Tongue (tissue), 2 donors: ENCODE results near the gene VAV3. TPM values are rescaled to one million over a fixed set of nuclear protein-coding genes. Genes with fewer than 3 reads are reported as not detected.
A peak's percentile ranks its signal among the peaks of the same experiment; 100 is the strongest.
"Not testable (repeated sequence)": the region's sequence is repeated elsewhere in the genome, so short reads cannot be mapped to it uniquely, and the experiment has no call there.

Experiments
- DNase-seq: peaks from one replicate; pipeline ENCODE4 v3.0.0-alpha.2; 2015
- total RNA-seq: library from RNA; depleted of rRNA; stranded (reverse); fragments of >200 nt; gene quantifications from one replicate; pipeline ENCODE4 v1.2.3, GENCODE V29; 2014

Gene VAV3
- total RNA-seq, 1 donor from 2014 or later, result 39.8 TPM

DNA sequence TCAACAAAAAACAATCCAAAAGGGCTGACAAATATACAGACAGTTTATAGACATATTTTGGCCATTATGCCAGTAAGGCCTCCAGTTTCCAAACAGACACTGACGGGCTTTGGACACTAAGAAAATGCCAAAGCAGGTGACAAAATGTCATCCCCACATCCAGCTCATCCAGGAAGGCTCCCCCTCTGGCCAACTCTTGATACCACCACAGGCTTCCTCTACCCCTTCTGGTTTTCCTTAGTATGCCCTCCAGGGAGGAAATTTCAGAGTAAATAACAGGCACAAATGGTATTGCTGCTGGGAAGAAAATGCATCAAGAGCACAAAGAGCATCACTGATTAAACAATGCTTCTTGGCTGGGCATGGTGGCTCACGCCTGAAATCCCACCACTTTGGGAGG lies 225.3 kb downstream of the VAV3 start:
- DNase-seq, result peak; percentile 7

DNA sequence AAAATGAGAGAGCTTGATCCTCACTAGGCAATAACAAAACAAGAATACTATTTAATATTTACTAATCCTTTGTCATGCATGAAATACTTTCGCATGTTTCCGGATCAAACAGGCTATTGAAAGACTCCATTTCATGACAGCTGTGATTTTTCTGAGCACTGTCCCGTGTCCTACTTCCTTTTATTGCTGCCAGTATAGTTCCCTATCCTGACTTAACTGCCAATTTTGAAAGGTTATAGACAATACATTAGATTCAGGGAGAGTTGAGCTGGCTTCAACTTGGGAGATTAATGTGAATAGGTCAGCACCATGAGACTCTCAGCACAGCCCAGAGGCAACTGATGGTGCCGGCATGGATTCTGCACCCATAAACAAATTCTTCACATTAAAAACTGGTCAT lies 225.8 kb downstream of the VAV3 start:
- DNase-seq, result peak; percentile 63

DNA sequence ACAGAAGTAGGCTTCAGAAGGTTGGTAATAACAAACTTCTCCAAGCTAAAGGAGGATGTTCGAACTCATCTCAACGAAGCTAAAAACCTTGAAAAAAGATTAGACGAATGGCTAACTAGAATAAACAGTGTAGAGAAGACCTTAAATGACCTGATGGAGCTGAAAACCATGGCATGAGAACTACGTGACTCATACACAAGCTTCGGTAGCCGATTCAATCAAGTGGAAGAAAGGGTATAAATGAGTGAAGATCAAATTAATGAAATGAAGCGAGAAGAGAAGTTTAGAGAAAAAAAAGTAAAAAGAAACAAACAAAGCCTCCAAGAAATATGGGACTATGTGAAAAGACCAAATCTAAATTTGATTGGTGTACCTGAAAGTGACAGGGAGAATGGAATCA lies 231.6 kb downstream of the VAV3 start:
- DNase-seq, result not testable (repeated sequence)

DNA sequence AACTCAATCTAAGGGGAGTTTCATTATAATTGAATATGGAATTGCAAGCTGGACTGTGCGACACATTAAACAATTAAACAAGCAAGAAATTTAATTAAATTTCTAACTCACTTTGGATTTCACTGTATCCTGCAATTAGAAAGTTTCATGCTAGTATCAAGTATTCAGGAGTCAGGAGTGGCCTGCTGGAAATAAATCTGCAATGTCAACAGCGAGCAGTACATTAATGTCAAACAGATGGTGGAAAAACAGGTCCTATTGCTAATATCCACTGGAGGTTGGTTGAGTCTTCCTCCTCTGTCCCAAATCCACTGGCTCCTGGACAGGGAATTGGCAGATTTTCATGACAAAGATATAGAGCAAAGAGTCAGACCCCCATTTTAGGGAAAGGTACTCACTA lies 237.1 kb downstream of the VAV3 start:
- no peak for DNase-seq

DNA sequence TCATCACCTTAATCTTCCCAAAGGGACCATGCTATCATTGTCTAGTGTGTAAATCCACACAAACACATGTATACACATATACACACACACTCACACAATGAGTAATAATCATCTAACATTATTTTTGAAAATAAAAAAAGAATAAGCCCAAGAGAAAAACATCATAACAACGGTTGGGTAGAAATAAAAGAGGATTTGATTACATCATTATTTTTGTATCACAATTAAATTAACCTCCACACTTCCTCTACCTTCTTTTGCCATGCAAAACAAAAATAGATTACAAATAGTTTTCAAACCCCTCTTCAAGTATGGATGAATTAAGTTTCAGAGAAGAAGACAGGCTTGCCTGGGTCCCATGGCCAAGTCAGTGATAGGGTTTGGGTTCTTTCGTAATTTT lies 238.1 kb downstream of the VAV3 start:
- DNase-seq, result no peak

DNA sequence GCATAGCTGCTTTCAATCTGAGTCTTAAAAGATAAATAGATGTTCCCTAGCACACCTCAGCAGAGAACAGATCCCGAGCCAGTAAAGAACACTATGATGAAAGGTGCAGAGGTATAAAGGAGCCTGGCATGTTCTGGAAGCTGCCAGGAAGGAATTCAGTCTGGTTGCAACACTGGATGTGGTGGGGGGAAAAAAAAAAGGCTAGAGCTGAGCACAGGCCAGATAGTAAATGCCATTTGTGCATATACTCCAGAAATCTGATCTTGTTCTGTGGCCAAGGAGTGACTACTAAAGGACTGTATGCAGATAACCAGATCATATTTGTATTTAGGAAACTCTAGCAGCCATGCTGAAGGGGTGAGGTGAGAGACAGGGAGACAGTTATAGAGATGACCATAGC lies 240.3 kb downstream of the VAV3 start:
- DNase-seq, result no peak

DNA sequence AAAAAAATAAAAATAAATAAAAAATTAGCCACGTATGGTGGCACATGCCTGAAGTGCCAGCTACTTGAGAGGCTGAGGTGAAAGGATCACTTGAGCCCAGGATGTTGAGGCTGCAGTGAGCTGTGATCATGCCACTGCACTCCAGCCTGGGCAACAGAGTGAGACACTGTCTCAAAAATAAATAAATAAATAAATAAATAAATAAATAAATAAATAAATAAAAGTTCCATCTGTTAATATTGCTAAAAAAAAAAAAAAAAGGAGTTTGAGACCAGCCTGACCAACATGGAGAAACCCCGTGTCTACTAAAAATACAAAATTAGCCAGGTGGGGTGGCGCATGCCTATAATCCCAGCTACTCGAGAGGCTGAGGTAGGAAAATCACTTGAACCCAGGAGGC lies 244.8 kb downstream of the VAV3 start:
- not testable (repeated sequence) for DNase-seq

DNA sequence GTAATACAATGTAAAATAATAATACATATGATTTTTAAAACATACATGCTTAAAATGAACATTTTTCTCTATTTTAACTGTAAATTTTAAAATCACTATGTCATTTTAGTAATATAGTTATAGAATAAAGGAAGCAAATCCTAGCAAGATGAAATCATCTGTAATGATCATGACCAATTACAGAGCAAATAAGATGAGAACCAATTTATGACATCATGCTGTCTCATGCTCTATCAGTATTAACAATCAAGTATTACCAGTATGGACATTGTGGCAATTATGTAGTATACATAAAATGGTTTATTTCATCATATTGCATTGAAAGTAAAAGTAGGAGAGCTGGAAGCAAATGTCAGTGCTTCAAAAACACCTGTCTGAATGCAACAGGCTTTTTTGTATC lies 255.0 kb downstream of the VAV3 start:
- DNase-seq, result no peak

DNA sequence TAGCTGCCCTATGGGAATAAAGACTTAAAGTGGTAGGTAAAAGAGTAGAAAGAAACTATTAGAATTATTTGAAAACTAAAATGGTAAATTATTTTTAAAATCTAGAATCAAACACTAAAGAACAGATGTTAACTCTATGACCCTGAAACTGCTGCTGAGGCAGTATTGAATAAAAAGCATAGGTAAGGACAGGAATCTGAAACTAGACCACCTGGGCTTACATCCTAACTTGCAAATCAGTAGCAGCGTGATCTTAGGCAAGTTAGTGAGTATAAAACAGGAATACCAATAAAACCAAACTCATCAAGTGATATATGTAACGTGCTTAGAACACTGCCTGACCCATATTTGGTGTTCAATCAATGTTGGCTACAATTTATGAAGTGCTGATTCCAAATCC lies 257.9 kb downstream of the VAV3 start:
- DNase-seq, result no peak

DNA sequence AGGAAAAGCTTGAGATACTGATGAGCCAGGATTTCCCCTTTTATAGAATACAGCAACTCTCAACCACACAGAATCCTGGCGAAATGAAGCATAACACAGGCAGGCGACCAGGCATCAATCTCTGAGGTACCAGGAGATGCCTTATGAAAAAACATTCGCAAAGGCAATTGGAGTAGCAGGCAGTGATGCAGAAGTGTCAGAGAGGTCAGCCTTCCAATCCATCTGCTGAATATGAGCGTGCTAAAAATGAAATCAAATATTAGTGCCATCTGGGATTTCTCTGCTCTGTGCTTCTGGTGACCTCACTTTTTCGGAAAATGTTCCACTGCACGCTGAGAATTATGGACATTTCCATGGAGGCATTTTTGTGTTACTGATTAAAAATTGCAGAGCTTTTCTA lies 258.8 kb downstream of the VAV3 start:
- no peak for DNase-seq

DNA sequence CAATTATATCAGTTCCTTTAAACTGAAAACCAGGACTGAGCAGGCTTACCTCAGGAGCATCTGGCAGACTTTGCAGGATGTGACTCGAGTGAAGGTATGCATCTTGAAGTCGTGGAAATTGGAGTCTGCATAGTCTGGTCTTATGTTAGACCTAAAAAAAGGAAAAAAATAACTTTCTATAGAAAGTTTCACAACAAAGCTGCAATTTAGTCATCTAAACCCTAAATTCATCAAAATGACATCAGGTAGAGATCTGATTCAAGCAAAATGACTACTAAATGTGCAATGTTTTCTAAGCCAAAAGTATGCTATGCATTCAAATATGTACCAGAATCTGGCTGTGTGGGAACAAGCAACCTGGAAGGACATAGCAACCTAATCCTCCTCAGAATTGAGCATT lies 260.1 kb downstream of the VAV3 start:
- no peak for DNase-seq

DNA sequence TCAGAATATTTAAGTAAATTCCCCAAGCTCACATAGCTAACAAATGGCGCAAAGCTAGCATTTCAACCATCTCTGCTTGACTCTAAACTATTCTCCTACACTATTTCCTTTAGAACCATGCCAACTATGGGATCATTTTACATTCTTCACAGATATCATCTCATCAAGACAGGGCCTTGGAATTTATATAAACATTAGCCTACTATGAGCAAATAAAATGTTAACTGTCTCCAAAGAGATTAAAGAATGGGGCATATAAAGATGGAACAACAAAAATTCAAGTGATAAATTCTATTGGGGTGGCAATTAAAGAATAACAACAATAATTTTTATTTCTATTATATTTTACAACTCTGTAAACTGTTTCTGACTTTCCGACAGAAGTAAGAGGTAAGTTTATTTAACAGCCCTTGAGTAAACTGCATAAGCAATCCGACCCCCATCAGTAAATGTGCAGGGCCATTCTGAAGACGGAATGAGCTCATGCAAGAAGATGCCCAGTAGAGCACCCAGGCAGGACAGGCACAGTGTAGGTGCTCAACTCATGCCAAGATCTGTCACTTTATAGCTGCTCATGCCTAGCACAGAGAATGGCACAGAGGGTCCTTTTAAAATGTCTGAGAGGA lies 261.9 kb downstream of the VAV3 start:
- DNase-seq, result peak; percentile 11

DNA sequence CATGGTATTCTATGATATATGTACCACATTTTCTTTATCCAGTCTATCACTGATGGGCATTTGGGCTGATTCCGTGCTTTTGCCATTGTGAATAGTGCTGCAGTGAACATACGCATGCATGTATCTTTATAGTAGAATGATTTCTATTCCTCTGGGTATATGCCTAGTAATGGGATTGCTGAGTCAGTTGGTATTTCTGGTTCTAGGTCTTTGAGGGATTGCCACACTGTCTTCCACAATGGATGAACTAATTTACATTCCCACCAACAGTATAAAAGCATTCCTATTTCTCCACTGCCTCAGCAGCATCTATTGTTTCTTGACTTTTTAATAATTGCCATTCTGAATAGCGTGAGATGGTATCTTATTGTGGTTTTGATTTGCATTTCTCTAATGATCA lies 264.3 kb downstream of the VAV3 start:
- not testable (repeated sequence) for DNase-seq

DNA sequence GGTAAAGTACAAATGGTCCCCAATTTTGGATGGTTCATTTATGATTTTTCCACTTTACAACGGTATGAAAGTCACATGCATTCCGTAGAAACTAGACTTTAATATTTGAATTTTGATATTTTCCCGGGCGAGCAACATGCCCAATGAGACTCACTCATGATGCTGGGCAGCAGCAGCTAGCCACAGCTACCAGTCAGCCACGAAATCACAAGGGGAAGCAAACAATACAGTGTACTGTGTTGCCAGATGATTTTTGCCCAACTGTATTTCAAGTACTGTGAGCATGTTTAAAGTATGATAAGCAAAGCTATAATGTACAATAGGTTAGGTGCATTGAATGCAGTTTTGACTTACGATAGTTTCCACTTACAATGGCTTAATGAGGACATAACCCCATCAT lies 266.8 kb downstream of the VAV3 start:
- no peak for DNase-seq

DNA sequence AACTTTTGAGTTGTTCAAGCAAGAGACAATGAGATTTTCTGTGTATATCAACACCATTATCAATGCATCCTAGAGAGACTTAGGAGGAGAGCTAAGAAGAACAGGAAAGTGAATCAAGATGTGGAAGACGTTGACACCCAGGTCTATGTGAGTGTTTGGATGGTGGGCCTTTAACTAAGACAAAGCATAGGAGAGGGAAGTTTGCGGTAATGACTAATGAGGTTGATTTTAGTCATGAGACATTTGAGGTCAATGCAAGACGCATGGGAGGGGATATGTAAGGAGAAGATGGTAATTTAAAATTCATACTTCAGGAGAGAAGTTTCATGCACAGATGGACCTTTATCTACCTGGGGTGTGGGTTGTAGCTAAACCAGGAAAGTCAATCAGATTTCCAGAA lies 269.6 kb downstream of the VAV3 start:
- DNase-seq, result no peak

DNA sequence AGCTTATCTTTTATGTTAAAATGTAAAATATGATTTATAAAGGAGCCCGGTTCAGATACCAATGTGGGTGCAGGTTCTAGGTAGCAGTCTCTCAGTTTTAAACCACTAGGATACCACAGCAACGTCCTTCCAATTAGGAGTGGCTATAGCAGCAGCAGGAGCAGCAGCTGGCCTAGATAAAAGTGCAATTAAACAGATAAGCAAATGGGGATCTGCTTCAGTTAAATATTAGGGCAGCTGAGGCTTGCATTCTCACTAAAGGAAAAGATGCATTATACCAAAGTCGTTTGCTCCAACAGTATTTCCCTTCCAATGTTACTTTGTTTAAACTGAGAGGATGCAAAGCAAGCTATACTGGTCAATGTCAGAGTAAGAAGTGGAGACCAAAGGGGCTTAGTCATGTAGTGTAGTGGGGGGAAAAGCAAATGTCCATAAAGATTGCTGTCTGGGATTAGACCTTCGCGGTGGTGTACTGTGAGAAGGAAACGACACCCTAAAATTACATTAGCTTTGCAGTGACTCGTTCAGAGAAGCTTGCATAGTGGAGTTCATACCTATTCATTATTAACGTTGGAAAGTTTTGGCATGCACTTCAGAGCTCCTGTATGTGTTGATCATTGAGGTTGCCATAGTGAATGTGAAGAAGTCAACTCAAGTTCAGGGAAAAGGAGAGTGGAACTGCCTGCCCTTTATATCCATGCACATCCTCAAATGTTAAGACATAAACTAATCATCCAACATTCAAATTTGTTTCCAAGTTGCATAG lies 272.2 kb downstream of the VAV3 start:
- no peak for DNase-seq

DNA sequence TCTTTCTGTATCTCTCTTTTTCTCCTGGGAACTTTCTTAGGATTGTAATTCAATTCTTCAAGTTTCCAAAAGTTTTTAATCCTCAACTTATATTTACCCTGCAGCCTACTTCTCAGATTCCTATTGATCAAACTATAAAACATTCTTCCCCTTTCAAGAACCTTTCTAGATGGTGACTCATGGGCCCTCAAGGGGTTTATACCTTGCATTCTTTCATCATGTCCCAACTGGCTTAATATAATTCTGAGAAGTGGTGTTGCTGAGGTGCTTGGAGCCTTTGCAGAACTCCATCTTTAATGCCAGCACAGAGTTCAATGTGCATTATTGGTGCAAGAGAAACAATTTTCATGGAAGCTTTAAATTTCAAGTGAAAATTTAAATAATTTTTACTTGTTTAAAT lies 273.4 kb downstream of the VAV3 start:
- no peak for DNase-seq

DNA sequence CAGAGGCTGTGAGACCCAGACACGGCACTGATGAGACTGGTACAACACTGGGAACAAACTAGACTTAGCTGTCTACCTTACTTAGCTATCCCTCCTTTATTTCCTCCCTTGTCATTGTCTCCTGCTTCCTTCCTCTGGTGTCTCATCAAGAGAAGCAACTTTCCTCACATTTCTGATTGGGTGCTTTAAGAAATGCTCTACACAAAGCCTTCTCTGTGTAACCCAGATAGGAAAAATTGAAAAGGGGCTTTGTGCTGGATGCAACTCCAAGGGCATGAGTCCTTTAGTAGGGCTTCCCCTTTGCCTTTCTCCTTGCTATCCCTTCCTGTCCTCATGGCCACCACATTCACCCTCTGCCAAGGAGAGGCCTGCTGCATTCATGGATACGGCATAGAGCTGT lies 274.5 kb downstream of the VAV3 start:
- no peak for DNase-seq

DNA sequence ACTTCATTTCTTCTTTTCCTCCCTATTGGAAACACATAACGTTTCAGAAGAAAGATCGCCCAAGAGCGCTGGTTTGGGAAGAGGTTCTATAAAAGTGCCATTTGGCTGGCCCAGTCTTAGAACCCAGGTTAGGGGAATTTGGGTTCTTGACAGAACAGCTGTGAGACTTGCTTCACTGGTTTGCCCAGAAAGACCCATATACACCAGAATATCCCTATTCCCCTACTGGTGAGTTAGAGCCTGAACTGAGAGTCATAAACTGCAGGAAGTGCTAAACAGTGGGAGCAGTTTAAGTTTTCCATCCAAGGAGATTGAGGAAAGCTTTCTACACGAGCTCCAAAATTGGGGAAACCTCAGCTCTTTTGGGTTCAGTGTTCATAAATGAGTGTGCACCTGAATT lies 275.2 kb downstream of the VAV3 start:
- DNase-seq, result no peak

DNA sequence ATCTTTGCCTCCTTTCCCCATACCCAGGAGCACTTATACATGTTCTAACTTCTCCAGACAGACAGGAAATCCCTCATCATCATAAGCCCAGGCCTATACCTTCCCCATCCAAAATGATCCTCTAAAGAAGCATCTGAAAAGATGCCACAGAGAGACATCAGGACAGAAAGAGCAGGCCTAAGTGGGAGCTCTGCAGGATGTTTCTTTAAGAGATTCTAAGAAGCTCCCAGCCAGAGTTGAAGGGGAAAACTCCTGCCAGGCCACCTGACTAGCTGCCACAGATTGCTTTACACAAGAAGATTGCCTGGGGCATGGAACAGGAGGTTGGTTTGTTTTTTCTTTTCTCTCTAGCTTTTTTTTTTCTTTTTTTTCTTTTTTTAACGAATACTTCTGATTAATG lies 275.8 kb downstream of the VAV3 start:
- peak; percentile 32 for DNase-seq

DNA sequence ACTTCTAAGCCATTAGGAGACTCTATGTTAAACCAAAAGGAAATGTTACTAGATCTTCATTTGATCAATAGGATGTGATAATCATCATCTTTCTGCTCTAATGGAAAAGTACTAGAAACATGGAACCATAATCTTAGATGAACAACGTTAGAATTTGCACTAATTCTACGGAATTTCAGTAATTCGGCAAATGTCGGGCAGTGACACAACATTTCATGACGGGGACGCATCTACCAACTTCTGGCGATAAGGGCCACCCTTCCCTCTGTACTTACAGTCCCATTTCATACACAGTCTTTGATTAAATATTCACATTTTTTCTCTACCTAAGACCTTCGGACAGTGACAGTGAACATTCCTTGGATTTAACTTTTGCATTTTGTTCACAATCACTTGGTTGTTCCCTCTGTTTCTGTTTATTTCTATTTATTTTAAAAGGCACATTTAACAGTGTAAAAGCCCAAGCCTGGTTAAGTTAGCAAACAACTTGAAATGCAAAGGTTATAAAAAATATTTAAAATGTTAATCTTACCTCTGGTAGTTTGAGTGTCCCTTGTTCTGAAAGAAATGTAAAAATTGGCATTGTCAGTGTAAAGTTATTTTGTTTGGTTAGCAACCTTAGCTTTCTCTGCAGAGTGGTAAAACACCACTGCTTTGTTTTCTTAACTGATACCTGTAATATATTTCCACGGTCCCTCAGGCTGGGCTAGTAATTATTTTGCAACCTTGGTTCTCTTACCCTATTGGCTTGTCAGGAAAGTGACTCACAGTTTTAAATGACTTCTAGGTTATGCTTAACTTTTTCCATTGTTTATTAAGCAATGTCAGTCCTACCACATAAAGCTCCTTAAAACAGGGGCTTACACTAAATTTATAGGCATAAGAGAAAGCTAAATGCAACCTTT lies 276.9 kb downstream of the VAV3 start:
- no peak for DNase-seq

DNA sequence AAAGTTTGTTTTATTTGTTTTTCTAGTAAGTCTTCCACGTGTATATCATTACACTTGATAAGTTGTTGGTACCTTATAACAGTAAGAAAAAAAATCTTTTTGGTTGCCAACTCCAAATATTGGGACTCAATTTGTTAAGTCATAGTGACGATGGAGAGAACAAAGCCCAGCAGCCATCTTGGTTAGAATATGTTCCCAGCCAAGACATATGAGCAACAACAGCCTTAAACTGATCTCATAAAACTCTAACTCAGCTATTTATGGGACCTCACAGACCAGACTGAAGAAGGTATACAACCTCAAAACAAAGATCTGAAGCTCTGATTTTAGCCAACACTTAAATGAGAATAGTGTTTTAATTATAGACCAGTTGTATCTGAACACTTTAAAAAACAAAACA lies 281.3 kb downstream of the VAV3 start:
- DNase-seq, result no peak

DNA sequence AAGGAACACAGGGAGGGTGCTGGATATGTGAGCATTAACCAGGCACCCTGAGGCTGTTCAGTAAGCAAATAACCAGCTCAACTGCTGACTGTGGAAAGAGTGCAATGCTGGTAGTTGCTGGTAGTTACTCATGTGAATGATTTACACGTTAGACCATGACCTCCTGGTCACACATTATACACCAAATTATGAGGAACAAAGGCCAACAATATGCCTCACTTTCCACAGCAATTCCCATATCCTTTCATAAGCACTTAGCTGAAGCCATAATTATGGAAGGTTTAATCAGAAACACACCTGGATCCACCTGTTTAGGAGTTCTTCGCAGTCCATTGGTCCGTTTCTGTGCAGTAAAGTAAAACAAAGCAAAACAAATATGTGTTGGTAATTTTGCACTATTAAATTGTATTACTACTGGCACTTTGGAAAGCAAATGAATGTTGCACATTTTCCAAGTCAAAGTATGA lies 281.8 kb downstream of the VAV3 start:
- DNase-seq, result no peak
